CD14-positive monocyte (primary cell): ENCODE data around the gene MYO3B. TPM values are rescaled to one million over a fixed set of nuclear protein-coding genes. Genes with fewer than 3 reads are reported as not detected.

Source experiments
- DNase-seq, 3 donors: peaks; one replicate each; pipeline ENCODE4 v3.0.0-alpha.2; 2011 to 2022
- H2AFZ ChIP-seq: 2 replicates; pipeline ENCODE4 v1.6.0; 2012; ENCODE audit warnings: mild to moderate bottlenecking, low read depth, low read length, inconsistent platforms; ENCODE audit not compliant: insufficient read depth, poor library complexity, severe bottlenecking
- H3K27ac ChIP-seq, 2 donors: 1 replicate in 1 of 2; 2 replicates in 1 of 2; pipeline ENCODE4 v1.5.1; 2012 to 2013; ENCODE audit warnings: low read length in 2 of 2, control low read depth in 1 of 2, inconsistent platforms in 1 of 2, low read depth in 1 of 2, mild to moderate bottlenecking in 1 of 2
- H3K27me3 ChIP-seq, 2 donors: one replicate each; pipeline versions ENCODE4 v1.6.0 to v1.6.1; 2011 to 2013; ENCODE audit warnings: low read length in 2 of 2; ENCODE audit not compliant: control insufficient read depth in 2 of 2, insufficient read depth in 2 of 2
- H3K36me3 ChIP-seq, 2 donors: replicated peaks in 1 of 2; 1 replicate in 1 of 2; 2 replicates in 1 of 2; pipeline versions ENCODE4 v1.5.1 to v1.6.1; 2012 to 2013; ENCODE audit warnings: low read length in 2 of 2, control low read depth in 1 of 2, inconsistent platforms in 1 of 2, mild to moderate bottlenecking in 1 of 2; ENCODE audit not compliant: insufficient read depth in 2 of 2, control insufficient read depth in 1 of 2
- H3K4me1 ChIP-seq, 2 donors: 1 replicate in 1 of 2; 2 replicates in 1 of 2; pipeline versions ENCODE4 v1.5.1 to v1.6.1; 2012 to 2013; ENCODE audit warnings: low read length in 2 of 2, control low read depth in 1 of 2, inconsistent platforms in 1 of 2, mild to moderate bottlenecking in 1 of 2, moderate library complexity in 1 of 2; ENCODE audit not compliant: insufficient read depth in 2 of 2, control insufficient read depth in 1 of 2
- H3K4me2 ChIP-seq: replicated peaks from 2 replicates; pipeline ENCODE3; 2012; ENCODE audit warnings: low read length, moderate library complexity, mild to moderate bottlenecking; ENCODE audit not compliant: poor library complexity, severe bottlenecking; ENCODE audit errors: extremely low read depth
- H3K4me3 ChIP-seq, 3 experiments: fragments of 200-600 bp in 1 of 3; sonication (generic) in 1 of 3; replicated peaks in 1 of 3; 1 replicate in 2 of 3; 2 replicates in 1 of 3; pipeline ENCODE4 v1.5.1; 2011 to 2013; ENCODE audit warnings: low read length in 3 of 3, mild to moderate bottlenecking in 3 of 3, control low read depth in 2 of 3, low read depth in 2 of 3, inconsistent platforms in 1 of 3, moderate library complexity in 1 of 3
- H3K79me2 ChIP-seq: 2 replicates; pipeline ENCODE4 v1.6.0; 2012; ENCODE audit warnings: mild to moderate bottlenecking, control low read depth, inconsistent platforms, low read length, moderate library complexity; ENCODE audit not compliant: insufficient read depth
- H3K9ac ChIP-seq: 2 replicates; pipeline ENCODE4 v1.6.0; 2017; ENCODE audit warnings: low read length, mild to moderate bottlenecking; ENCODE audit not compliant: insufficient read depth, poor library complexity, severe bottlenecking
- H3K9me3 ChIP-seq, 2 donors: replicated peaks in 1 of 2; 1 replicate in 1 of 2; 2 replicates in 1 of 2; pipeline versions ENCODE4 v1.5.1 to v1.6.1; 2012 to 2013; ENCODE audit warnings: low read length in 2 of 2, control low read depth in 1 of 2; ENCODE audit not compliant: control insufficient read depth in 1 of 2, insufficient read depth in 1 of 2
- H4K20me1 ChIP-seq: 2 replicates; pipeline ENCODE4 v1.6.0; 2012; ENCODE audit warnings: mild to moderate bottlenecking, low read length, control low read depth, moderate library complexity; ENCODE audit not compliant: insufficient read depth
- H3K27ac Mint-ChIP-seq, 7 donors: one replicate each; pipeline ENCODE4 v1.8.0; 2020; ENCODE audit warnings: mild to moderate bottlenecking in 7 of 7, mixed read lengths in 7 of 7, moderate library complexity in 6 of 7, inconsistent platforms in 2 of 7
- H3K27me3 Mint-ChIP-seq, 3 donors: one replicate each; pipeline ENCODE4 v1.8.0; 2021 to 2022; ENCODE audit warnings: low read depth in 3 of 3, mild to moderate bottlenecking in 3 of 3, mixed read lengths in 3 of 3, moderate library complexity in 3 of 3, inconsistent platforms in 1 of 3
- H3K36me3 Mint-ChIP-seq, 2 donors: one replicate each; pipeline ENCODE4 v1.8.0; 2020; ENCODE audit warnings: mixed read lengths in 2 of 2, inconsistent platforms in 1 of 2, mild to moderate bottlenecking in 1 of 2
- H3K4me1 Mint-ChIP-seq: one replicate; pipeline ENCODE4 v1.8.0; 2020; ENCODE audit warnings: mild to moderate bottlenecking, mixed read lengths
- H3K4me3 Mint-ChIP-seq, 2 donors: one replicate each; pipeline ENCODE4 v1.8.0; 2020; ENCODE audit warnings: mild to moderate bottlenecking in 2 of 2, mixed read lengths in 2 of 2, moderate library complexity in 1 of 2
- H3K9me3 Mint-ChIP-seq, 7 donors: one replicate each; pipeline ENCODE4 v1.8.0; 2020 to 2022; ENCODE audit warnings: mixed read lengths in 7 of 7, mild to moderate bottlenecking in 6 of 7, moderate library complexity in 6 of 7, inconsistent platforms in 2 of 7
- CTCF ChIP-seq: fragments of 200-600 bp; IDR thresholded peaks from one replicate; pipeline ENCODE4 v1.8.0; 2022; ENCODE audit warnings: antibody characterized with exemption, mild to moderate bottlenecking
- WGBS: methylation state at CpG from one replicate; pipeline ENCODE4 v1.1.5; 2013; ENCODE audit warnings: missing lambda C conversion rate; ENCODE audit not compliant: insufficient coverage; 5-methylcytosine and 5-hydroxymethylcytosine counted together
- intact Hi-C, 2 donors: fragments of 100-400 bp; cut with micrococcal nuclease; formaldehyde crosslinking; loops; one replicate each; pipeline versions ENCODE4 v1.15.0 to v1.15.1; 2023
- polyA plus RNA-seq, 3 donors: library from polyadenylated mRNA; depleted of rRNA in 1 of 3; unstranded in 2 of 3; stranded (reverse) in 1 of 3; fragments of 300-500 nt in 2 of 3; fragments of >200 nt in 1 of 3; fragmentation: Illumina TruSeq in 2 of 3; gene quantifications; 1 replicate in 2 of 3; 2 replicates in 1 of 3; pipeline ENCODE4 v1.2.3, GENCODE V29; 2012 to 2021

Gene MYO3B
- polyA plus RNA-seq, 3 donors, result not detected

GRCh38 chr2:170652637-170653417, 474.9 kb downstream of the MYO3B start:
- Histone ChIP-seq H4K20me1 (no peaks in the 10 kb centered on the region), H3K9me3 (no peaks in the 10 kb centered on the region), H3K27ac (no peak overlapping the region), H3K4me1 (no peaks in the 10 kb centered on the region), H3K4me3 (no peak overlapping the region), H3K36me3 (no peaks in the 10 kb centered on the region), H2AFZ (no peak overlapping the region), H3K79me2 (no peaks in the 10 kb centered on the region), H3K4me2 (no peak overlapping the region), H3K9ac (no peak overlapping the region), H3K27me3 (peaks cover 0 to 2% of the 10 kb centered on the region in 2 donors)
- Mint-ChIP-seq H3K27ac (no peak overlapping the region), H3K4me3 (no peak overlapping the region), H3K9me3 (peaks cover 0 to 3% (median 0%) of the 10 kb centered on the region in 7 donors), H3K27me3 (peaks cover 2 to 8% (median 7%) of the 10 kb centered on the region in 3 donors), H3K36me3 (no peaks in the 10 kb centered on the region), H3K4me1 (no peaks in the 10 kb centered on the region)
- WGBS, result 80% methylated on average over 3 of the region's 5 CpGs
- intact Hi-C loops, result no loop called here
- TF ChIP-seq CTCF, result no peak
- DNase-seq, result no peak

GRCh38 chr2:170656669-170657068, 478.7 kb downstream of the MYO3B start:
- DNase-seq, result no peak
- Histone ChIP-seq H3K36me3 (no peaks in the 10 kb centered on the region), H3K4me2 (no peak overlapping the region), H2AFZ (no peak overlapping the region), H3K79me2 (no peaks in the 10 kb centered on the region), H3K4me1 (no peaks in the 10 kb centered on the region), H3K9me3 (no peaks in the 10 kb centered on the region), H3K4me3 (no peak overlapping the region), H4K20me1 (no peaks in the 10 kb centered on the region), H3K27me3 (peaks cover 0 to 2% of the 10 kb centered on the region in 2 donors), H3K9ac (no peak overlapping the region), H3K27ac (no peak overlapping the region)
- no peak overlapping the region for H3K27ac Mint-ChIP-seq
- TF ChIP-seq CTCF, result no peak
- H3K27me3 Mint-ChIP-seq, result peaks cover 3 to 10% (median 4%) of the 10 kb centered on the region in 3 donors
- no peak overlapping the region for H3K4me3 Mint-ChIP-seq
- intact Hi-C loops, result no loop called here
- H3K9me3 Mint-ChIP-seq, result peaks cover 0 to 3% (median 0%) of the 10 kb centered on the region in 7 donors
- H3K4me1 Mint-ChIP-seq, result no peaks in the 10 kb centered on the region
- H3K36me3 Mint-ChIP-seq, result no peaks in the 10 kb centered on the region
- 87% methylated on average over 3 of the region's 3 CpGs for WGBS
